H1 (cell line): ENCODE data around the gene PLCB1. TPM values are rescaled to one million over a fixed set of nuclear protein-coding genes. Genes with fewer than 3 reads are reported as not detected.

ENCODE experiments used
- CTCF ChIA-PET: fragments of 300-600 bp; sonication (Branson Sonifier 250); formaldehyde crosslinking; loops from one replicate; lab custom pipeline; 2021; ENCODE audit not compliant: partially characterized antibody; lab: Charles Lee
- POLR2A ChIA-PET: fragments of 300-600 bp; sonication (Branson Sonifier 250); formaldehyde crosslinking; loops from one replicate; lab custom pipeline; 2021; ENCODE audit warnings: inconsistent platforms; ENCODE audit not compliant: partially characterized antibody; lab: Charles Lee
- DNase-seq, 2 experiments: peaks; one replicate each; pipeline versions ENCODE4 v3.0.0 to v3.0.0-alpha.2; 2010 to 2022; ENCODE audit warnings: low spot score in 2 of 2, low read depth in 1 of 2, mixed read lengths in 1 of 2
- FAIRE-seq: peaks from 2 replicates; lab custom pipeline; 2011; peaks lifted over from hg19 to GRCh38; lab: Jason Lieb, UNC
- H2AFZ ChIP-seq: 2 replicates; pipeline ENCODE4 v1.8.1; 2012; ENCODE audit warnings: low read length, inconsistent platforms
- H2AK5ac ChIP-seq: 2 replicates; pipeline ENCODE4 v1.6.1; 2013; ENCODE audit warnings: low read depth, low read length
- H2BK120ac ChIP-seq: replicated peaks from 2 replicates; pipeline ENCODE3; 2013; ENCODE audit warnings: low read depth, low read length, inconsistent platforms
- H2BK12ac ChIP-seq: 2 replicates; pipeline ENCODE4 v1.6.1; 2013; ENCODE audit warnings: low read depth, low read length
- H2BK15ac ChIP-seq: 2 replicates; pipeline ENCODE4 v1.6.1; 2013; ENCODE audit warnings: low read length
- H2BK20ac ChIP-seq: 2 replicates; pipeline ENCODE4 v1.6.1; 2013; ENCODE audit warnings: low read length
- H2BK5ac ChIP-seq: 2 replicates; pipeline ENCODE4 v1.6.1; 2013; ENCODE audit warnings: low read depth, low read length
- H3K14ac ChIP-seq: 2 replicates; pipeline ENCODE4 v1.6.1; 2013; ENCODE audit warnings: inconsistent platforms; ENCODE audit not compliant: insufficient read length
- H3K18ac ChIP-seq: 2 replicates; pipeline ENCODE4 v1.6.1; 2013; ENCODE audit warnings: low read length; ENCODE audit errors: extremely low read depth
- H3K23ac ChIP-seq: 2 replicates; pipeline ENCODE4 v1.6.1; 2013; ENCODE audit warnings: inconsistent platforms; ENCODE audit not compliant: insufficient read length
- H3K23me2 ChIP-seq: 2 replicates; pipeline ENCODE4 v1.6.1; 2013; ENCODE audit warnings: low read depth, low read length
- H3K27ac ChIP-seq: 2 replicates; pipeline ENCODE4 v1.6.1; 2011; ENCODE audit warnings: low read depth, low read length, inconsistent platforms
- H3K27me3 ChIP-seq, 4 experiments: replicated peaks in 1 of 4; 1 replicate in 1 of 4; 2 replicates in 3 of 4; pipeline versions ENCODE4 v1.6.1 to v1.8.1; 2011 to 2013; ENCODE audit warnings: low read length in 3 of 4, mild to moderate bottlenecking in 3 of 4, inconsistent platforms in 2 of 4, mixed read lengths in 2 of 4, moderate library complexity in 1 of 4; ENCODE audit not compliant: control insufficient read depth in 3 of 4, insufficient read depth in 3 of 4; ENCODE audit errors: extremely low read depth in 1 of 4
- H3K36me3 ChIP-seq, 4 experiments: 2 replicates each; pipeline versions ENCODE4 v1.6.1 to v1.8.1; 2011 to 2013; ENCODE audit warnings: mild to moderate bottlenecking in 4 of 4, low read length in 3 of 4, moderate library complexity in 2 of 4, control low read depth in 1 of 4, inconsistent platforms in 1 of 4; ENCODE audit not compliant: insufficient read depth in 4 of 4, control insufficient read depth in 2 of 4
- H3K4ac ChIP-seq: replicated peaks from 2 replicates; pipeline ENCODE3; 2013; ENCODE audit warnings: low read length, low read depth, mixed read lengths, inconsistent platforms; ENCODE audit not compliant: insufficient read length
- H3K4me1 ChIP-seq, 4 experiments: replicated peaks in 1 of 4; 1 replicate in 1 of 4; 2 replicates in 3 of 4; pipeline versions ENCODE4 v1.6.1 to v1.8.1; 2011 to 2013; ENCODE audit warnings: low read length in 3 of 4, inconsistent platforms in 2 of 4, mixed read lengths in 1 of 4; ENCODE audit not compliant: insufficient read depth in 4 of 4, control insufficient read depth in 3 of 4
- H3K4me2 ChIP-seq, 2 experiments: 2 replicates each; pipeline versions ENCODE4 v1.6.1 to v1.8.1; 2011 to 2013; ENCODE audit warnings: low read depth in 2 of 2, low read length in 2 of 2, control low read depth in 1 of 2, inconsistent platforms in 1 of 2, mild to moderate bottlenecking in 1 of 2; ENCODE audit not compliant: insufficient read depth in 1 of 2
- H3K4me3 ChIP-seq, 4 experiments: fragments of 200-600, 300-600 bp in 1 of 4; sonication (generic), shearing (Covaris generic), sonication (Bioruptor Twin) in 1 of 4; 2 replicates each; pipeline versions ENCODE4 v1.5.1 to v1.8.1; 2011 to 2016; ENCODE audit warnings: low read length in 4 of 4, low read depth in 3 of 4, control low read depth in 2 of 4, inconsistent platforms in 2 of 4, mild to moderate bottlenecking in 2 of 4, mixed read lengths in 1 of 4, moderate library complexity in 1 of 4; ENCODE audit not compliant: insufficient read depth in 2 of 4; ENCODE audit errors: extremely low read depth in 1 of 4
- H3K56ac ChIP-seq: replicated peaks from 2 replicates; pipeline ENCODE3; 2013; ENCODE audit warnings: low read depth, mild to moderate bottlenecking, mixed read lengths, low read length, inconsistent platforms; ENCODE audit not compliant: insufficient read length
- H3K79me1 ChIP-seq: 2 replicates; pipeline ENCODE4 v1.6.1; 2013; ENCODE audit warnings: low read depth, low read length, control low read depth
- H3K79me2 ChIP-seq, 2 experiments: 2 replicates each; pipeline versions ENCODE4 v1.6.1 to v1.8.1; 2012 to 2013; ENCODE audit warnings: low read length in 2 of 2, mild to moderate bottlenecking in 2 of 2, inconsistent platforms in 1 of 2; ENCODE audit not compliant: insufficient read depth in 2 of 2, control insufficient read depth in 1 of 2
- H3K9ac ChIP-seq, 4 experiments: replicated peaks in 1 of 4; 1 replicate in 1 of 4; 2 replicates in 3 of 4; pipeline versions ENCODE4 v1.6.1 to v1.8.1; 2011 to 2013; ENCODE audit warnings: low read depth in 3 of 4, low read length in 3 of 4, control low read depth in 2 of 4, mild to moderate bottlenecking in 2 of 4, moderate library complexity in 2 of 4, inconsistent platforms in 1 of 4; ENCODE audit errors: extremely low read depth in 1 of 4
- H3K9me3 ChIP-seq, 2 experiments: 2 replicates each; pipeline versions ENCODE4 v1.6.1 to v1.8.1; 2012 to 2013; ENCODE audit warnings: mild to moderate bottlenecking in 2 of 2, moderate library complexity in 2 of 2, control low read depth in 1 of 2, inconsistent platforms in 1 of 2, low read depth in 1 of 2, low read length in 1 of 2, mixed read lengths in 1 of 2; ENCODE audit not compliant: insufficient read depth in 2 of 2
- H4K20me1 ChIP-seq, 2 experiments: replicated peaks in 1 of 2; 2 replicates each; pipeline versions ENCODE3 to v1.8.1; 2011 to 2013; ENCODE audit warnings: inconsistent platforms in 2 of 2, low read length in 2 of 2, mild to moderate bottlenecking in 1 of 2; ENCODE audit not compliant: insufficient read depth in 2 of 2, control insufficient read depth in 1 of 2
- H4K5ac ChIP-seq: 2 replicates; pipeline ENCODE4 v1.6.1; 2013; ENCODE audit warnings: low read length, low read depth, mixed read lengths, inconsistent platforms; ENCODE audit not compliant: insufficient read length
- H4K8ac ChIP-seq: 2 replicates; pipeline ENCODE4 v1.8.0; 2013; ENCODE audit warnings: mild to moderate bottlenecking, moderate library complexity, low read length, inconsistent platforms; ENCODE audit not compliant: insufficient read depth; ENCODE audit errors: extremely low read depth
- H4K91ac ChIP-seq: replicated peaks from 2 replicates; pipeline ENCODE3; 2013; ENCODE audit warnings: low read length, mixed read lengths, inconsistent platforms; ENCODE audit not compliant: insufficient read length
- ATF2 ChIP-seq: IDR thresholded peaks from 2 replicates; pipeline ENCODE4 v1.6.1; 2012; ENCODE audit warnings: low read length, inconsistent platforms
- BRCA1 ChIP-seq: IDR thresholded peaks from 2 replicates; pipeline ENCODE4 v1.6.1; 2012; ENCODE audit warnings: low read depth, low read length, improper control_type of control experiment
- CBX5 ChIP-seq: fragments of 300-800, 300-1000 bp; sonication (generic); IDR thresholded peaks from 2 replicates; pipeline ENCODE4 v1.7.1; 2016; ENCODE audit warnings: antibody characterized with exemption, low read length, low read depth
- CHD1 ChIP-seq: IDR thresholded peaks from 2 replicates; pipeline ENCODE4 v1.6.1; 2012; ENCODE audit warnings: low read depth, low read length, improper control_type of control experiment
- MAFK ChIP-seq: IDR thresholded peaks from 2 replicates; pipeline ENCODE4 v1.6.1; 2012; ENCODE audit warnings: low read depth, mild to moderate bottlenecking, improper control_type of control experiment, low read length
- POLR2AphosphoS5 ChIP-seq: IDR thresholded peaks from 2 replicates; pipeline ENCODE4 v1.6.1; 2011; ENCODE audit warnings: low read depth, low read length
- SP1 ChIP-seq: IDR thresholded peaks from 2 replicates; pipeline ENCODE4 v1.6.1; 2011; ENCODE audit warnings: low read depth, low read length
- SP4 ChIP-seq: IDR thresholded peaks from 2 replicates; pipeline ENCODE4 v1.6.1; 2012; ENCODE audit warnings: low read length, inconsistent platforms
- TAF1 ChIP-seq: IDR thresholded peaks from 2 replicates; pipeline ENCODE4 v1.6.1; 2011; ENCODE audit warnings: mild to moderate bottlenecking, low read depth, low read length
- TCF12 ChIP-seq: IDR thresholded peaks from 2 replicates; pipeline ENCODE4 v1.6.1; 2011; ENCODE audit warnings: low read depth, mild to moderate bottlenecking, low read length
- USF2 ChIP-seq: IDR thresholded peaks from 2 replicates; pipeline ENCODE4 v1.6.1; 2011; ENCODE audit warnings: low read length, improper control_type of control experiment
- WGBS, 2 experiments: shearing (Covaris generic) in 1 of 2; methylation state at CpG; one replicate each; pipeline versions ENCODE4 v1.1.6 to v1.1.7; 2013 to 2015; ENCODE audit warnings: low lambda C conversion rate in 2 of 2, mixed read lengths in 2 of 2, inconsistent platforms in 1 of 2, low coverage in 1 of 2, missing lambda C conversion rate in 1 of 2; ENCODE audit not compliant: insufficient replicate concordance in 2 of 2, insufficient coverage in 1 of 2, insufficient read length in 1 of 2; ENCODE audit errors: extremely low coverage in 1 of 2, missing lambda C conversion rate in 1 of 2; 5-methylcytosine and 5-hydroxymethylcytosine counted together
- polyA plus RNA-seq, 7 experiments: library from polyadenylated mRNA; depleted of rRNA in 3 of 7; stranded (reverse) in 5 of 7; unstranded in 2 of 7; fragments of >200 nt in 5 of 7; fragments of 200-250 nt in 2 of 7; gene quantifications; 1 replicate in 5 of 7; 2 replicates in 1 of 7; 4 replicates in 1 of 7; pipeline versions ENCODE4 v1.2.1 to v1.2.3, GENCODE V29; 2011 to 2013; ENCODE audit warnings: missing spikeins in 2 of 7, mixed read lengths in 2 of 7
- total RNA-seq: library from RNA; stranded (reverse); fragmentation: NEBNext Ultra II Directional; extraction: Animal tissue kit (Norgen Biotek cat#: 25700); gene quantifications from 2 replicates; pipeline ENCODE4 v1.2.1, GENCODE V29; 2021

PLCB1 gene
- total and polyA plus RNA-seq, 2 of the 8 experiments (the other 6 are each of a cell fraction or from before 2014, with no cell fraction given), result 2.6 to 9.1 TPM

GRCh38 chr20:8880085-8880853, 748.2 kb downstream of the PLCB1 start:
- H3K9ac ChIP-seq, result no peak overlapping the region
- H2AFZ ChIP-seq, result no peak overlapping the region
- H3K23me2 ChIP-seq, result no peaks in the 10 kb centered on the region
- no peaks in the 10 kb centered on the region for H4K20me1 ChIP-seq
- H3K79me1 ChIP-seq, result no peaks in the 10 kb centered on the region
- H3K79me2 ChIP-seq, result no peaks in the 10 kb centered on the region
- H3K4me2 ChIP-seq, result no peak overlapping the region
- CTCF ChIA-PET, result interaction anchor here (0.7 to 2.3 kb wide), 5 partner anchors 21 to 414 kb away, joined by 3 to 7 read pairs (median 3); no protein-coding TSS in a partner anchor
- no peaks in the 10 kb centered on the region for H3K9me3 ChIP-seq
- no peak overlapping the region for H2BK20ac ChIP-seq
- no peak overlapping the region for H2BK5ac ChIP-seq
- DNase-seq, result no peak
- H3K56ac ChIP-seq, result no peak overlapping the region
- no peak overlapping the region for H2BK120ac ChIP-seq
- H3K27me3 ChIP-seq, result no peaks in the 10 kb centered on the region
- no peak overlapping the region for H3K23ac ChIP-seq
- POLR2A ChIA-PET, result interaction anchor here (0.8 kb wide), 1 partner anchor 39 kb away, joined by 3 read pairs; no protein-coding TSS in a partner anchor
- no peaks in the 10 kb centered on the region for H3K4me1 ChIP-seq
- WGBS, 2 experiments, result 91% methylated on average over 5 of the region's 5 CpGs; no CpG with 5 or more reads in 1 of the 2 experiments
- no peak overlapping the region for H3K4me3 ChIP-seq
- H3K4ac ChIP-seq, result no peak overlapping the region
- H3K27ac ChIP-seq, result no peak overlapping the region
- H4K91ac ChIP-seq, result no peak overlapping the region
- no peak overlapping the region for H4K5ac ChIP-seq
- H2BK12ac ChIP-seq, result no peak overlapping the region
- H2BK15ac ChIP-seq, result no peak overlapping the region
- H3K36me3 ChIP-seq, result no peaks in the 10 kb centered on the region; a peak in 1 of 8 replicates
- H3K14ac ChIP-seq, result no peak overlapping the region
- H4K8ac ChIP-seq, result no peak overlapping the region
- no peak for FAIRE-seq
- H2AK5ac ChIP-seq, result no peak overlapping the region
- no peak overlapping the region for H3K18ac ChIP-seq
- TF ChIP-seq SP4, result no peak
- TF ChIP-seq ATF2, result no peak
- no peak for TF ChIP-seq USF2
- no peak for TF ChIP-seq CBX5
- no peak for TF ChIP-seq MAFK
- no peak for TF ChIP-seq CHD1
- no peak for TF ChIP-seq POLR2AphosphoS5
- TF ChIP-seq SP1, result no peak
- no peak for TF ChIP-seq TAF1
- no peak for TF ChIP-seq BRCA1
- TF ChIP-seq TCF12, result no peak
